ENCODE results near the gene ZNF134. TPM values are rescaled to one million over a fixed set of nuclear protein-coding genes. Genes with fewer than 3 reads are reported as not detected.

ZNF134 gene
- total and polyA plus RNA-seq, 5 experiments from 2014 or later, result 9.6 to 48.1 (median 15.1) TPM

- H3K4me1 Mint-ChIP-seq, result peaks cover 11 to 27% (median 22%) of the 10 kb centered on the region in 4 donors
- H3K36me3 Mint-ChIP-seq, result peaks cover 24 to 46% (median 44%) of the 10 kb centered on the region in 3 donors
- ATAC-seq (peak; percentile 95 to 96), DNase-seq (peak; percentile 70 to 93 (median 78))
- peak within 1 kb of the TSS; percentile 80 to 93 (median 90) for H3K4me3 Mint-ChIP-seq
- peaks cover 0 to 58% (median 48%) of the 10 kb centered on the region in 9 donors for H3K9me3 Mint-ChIP-seq
- POLR2A ChIA-PET, result interaction anchor here (0.6 to 2.1 kb wide), 10 partner anchors 14 to 237 kb away, joined by 3 to 7 read pairs (median 4); partner anchors contain the start of genes TRAPPC2B, ZIK1, ZNF134 and ZNF154
- H3K27me3 Mint-ChIP-seq, result no peaks in the 10 kb centered on the region
- H3K27ac Mint-ChIP-seq, result peak within 1 kb of the TSS in 9 of 10 donors; percentile 35 to 92 (median 78)
These were observed 14.2 kb upstream of the ZNF134 start, which contains the start of gene ZNF530 for GRCh38 chr19:57599761-57600383. Gene ZNF530, plus strand, starts transcription at chr19:57599885. Its CDS starts 4,461 bp downstream, at chr19:57604346.

GRCh38 chr19:57606931-57607330 is 7.1 kb upstream of the ZNF134 start:
- H3K27ac Mint-ChIP-seq, result no peak overlapping the region
- POLR2A ChIA-PET, result no interaction called here
- H3K9me3 Mint-ChIP-seq, result peaks cover 0 to 97% (median 40%) of the 10 kb centered on the region in 9 donors
- peaks cover 44 to 88% (median 46%) of the 10 kb centered on the region in 3 donors for H3K36me3 Mint-ChIP-seq
- H3K27me3 Mint-ChIP-seq, result no peaks in the 10 kb centered on the region
- H3K4me3 Mint-ChIP-seq, result no peak overlapping the region
- no peaks in the 10 kb centered on the region for H3K4me1 Mint-ChIP-seq
- DNase-seq, result no peak
- no peak for ATAC-seq

- H3K27me3 Mint-ChIP-seq, result no peaks in the 10 kb centered on the region
- POLR2A ChIA-PET, result no interaction called here
These were observed 2.9 kb upstream of the ZNF134 start for GRCh38 chr19:57611113-57611512.

GRCh38 chr19:57615346-57615745 is 1.3 kb downstream of the ZNF134 start:
- peak overlapping the region; percentile 86 to 94 (median 92) for H3K4me3 Mint-ChIP-seq
- DNase-seq (no peak), ATAC-seq (no peak)
- no peaks in the 10 kb centered on the region for H3K27me3 Mint-ChIP-seq
- H3K36me3 Mint-ChIP-seq, result peaks cover 61 to 77% (median 63%) of the 10 kb centered on the region in 3 donors
- H3K9me3 Mint-ChIP-seq, result peaks cover 25 to 93% (median 67%) of the 10 kb centered on the region in 9 donors
- POLR2A ChIA-PET, result interaction anchor here (1.2 to 4.8 kb wide), 4 partner anchors 16 to 112 kb away, joined by 5 to 22 read pairs (median 11); partner anchors contain the start of genes ZNF154, ZNF211, ZNF530 and ZNF671
- peaks cover 28 to 41% (median 38%) of the 10 kb centered on the region in 4 donors for H3K4me1 Mint-ChIP-seq
- peak overlapping the region in 8 of 10 donors; percentile 9 to 94 (median 84) for H3K27ac Mint-ChIP-seq

More at GRCh38 chr19:57611113-57611512, 2.9 kb upstream of the ZNF134 start:
- ATAC-seq (no peak), DNase-seq (no peak)
- Mint-ChIP-seq H3K27ac (peak overlapping the region in 1 of 10 donors; percentile 48), H3K9me3 (peaks cover 12 to 88% (median 31%) of the 10 kb centered on the region in 9 donors), H3K4me1 (peaks cover 13 to 24% (median 23%) of the 10 kb centered on the region in 4 donors), H3K4me3 (no peak overlapping the region), H3K36me3 (peaks cover 27 to 72% (median 33%) of the 10 kb centered on the region in 3 donors)

GRCh38 chr19:57620673-57621348 is 6.8 kb downstream of the ZNF134 start:
- POLR2A ChIA-PET, result no interaction called here
- peaks cover 15 to 20% (median 17%) of the 10 kb centered on the region in 4 donors for H3K4me1 Mint-ChIP-seq
- H3K9me3 Mint-ChIP-seq, result peaks cover 20 to 100% (median 60%) of the 10 kb centered on the region in 9 donors
- no peaks in the 10 kb centered on the region for H3K27me3 Mint-ChIP-seq
- DNase-seq, result no peak
- no peak overlapping the region for H3K27ac Mint-ChIP-seq
- H3K36me3 Mint-ChIP-seq, result peaks cover 74 to 91% (median 77%) of the 10 kb centered on the region in 3 donors
- no peak overlapping the region for H3K4me3 Mint-ChIP-seq
- ATAC-seq, result no peak

- no peak for ATAC-seq
These were observed 9.0 kb downstream of the ZNF134 start for GRCh38 chr19:57623091-57623490.

GRCh38 chr19:57632987-57633831 is 19.2 kb downstream of the ZNF134 start, which contains the start of gene ZNF211:
Gene ZNF211, plus strand, starts transcription at chr19:57633168. Its CDS starts 179 bp downstream, at chr19:57633347.
- POLR2A ChIA-PET, result interaction anchor here (0.6 to 3.0 kb wide), 15 partner anchors 15 to 730 kb away, joined by 3 to 22 read pairs (median 4); partner anchors contain the start of genes ZIK1, ZNF134, ZNF154 and ZNF419
- Mint-ChIP-seq H3K9me3 (peaks cover 12 to 62% (median 38%) of the 10 kb centered on the region in 9 donors), H3K4me3 (peak within 1 kb of the TSS; percentile 84 to 97 (median 94)), H3K36me3 (peaks cover 42 to 54% (median 53%) of the 10 kb centered on the region in 3 donors), H3K27ac (peak within 1 kb of the TSS; percentile 78 to 96 (median 94)), H3K4me1 (peaks cover 14 to 29% (median 25%) of the 10 kb centered on the region in 4 donors), H3K27me3 (no peaks in the 10 kb centered on the region)
- DNase-seq (peak; percentile 75 to 94 (median 85)), ATAC-seq (peak; percentile 97 to 99)

More at GRCh38 chr19:57623091-57623490, 9.0 kb downstream of the ZNF134 start:
- peaks cover under 1 to 4% (median 3%) of the 10 kb centered on the region in 4 donors for H3K4me1 Mint-ChIP-seq
- peak overlapping the region in 1 of 10 donors; percentile 33 for H3K27ac Mint-ChIP-seq
- POLR2A ChIA-PET, result no interaction called here
- peaks cover 9 to 99% (median 46%) of the 10 kb centered on the region in 9 donors for H3K9me3 Mint-ChIP-seq
- H3K27me3 Mint-ChIP-seq, result no peaks in the 10 kb centered on the region
- H3K4me3 Mint-ChIP-seq, result no peak overlapping the region
- no peak for DNase-seq
- H3K36me3 Mint-ChIP-seq, result peaks cover 56 to 75% (median 63%) of the 10 kb centered on the region in 3 donors

GRCh38 chr19:57633832-57634131 is 19.7 kb downstream of the ZNF134 start:
- Mint-ChIP-seq H3K27me3 (no peaks in the 10 kb centered on the region), H3K4me1 (peaks cover 14 to 29% (median 25%) of the 10 kb centered on the region in 4 donors), H3K27ac (peak overlapping the region in 9 of 10 donors; percentile 69 to 96 (median 92)), H3K36me3 (peaks cover 48 to 57% (median 54%) of the 10 kb centered on the region in 3 donors), H3K4me3 (peak overlapping the region; percentile 84 to 97 (median 94)), H3K9me3 (peaks cover 18 to 62% (median 38%) of the 10 kb centered on the region in 9 donors)
- no peak for ATAC-seq
- DNase-seq, result no peak
- POLR2A ChIA-PET, result interaction anchor here (1.1 to 3.0 kb wide), 7 partner anchors 18 to 729 kb away, joined by 3 to 22 read pairs (median 12); partner anchors contain the start of genes ZNF134, ZNF154, ZNF497 and ZNF530

GRCh38 chr19:57637379-57637778 is 23.3 kb downstream of the ZNF134 start:
- H3K4me3 Mint-ChIP-seq, result no peak overlapping the region
- no peaks in the 10 kb centered on the region for H3K27me3 Mint-ChIP-seq
- H3K4me1 Mint-ChIP-seq, result peaks cover 14 to 28% (median 24%) of the 10 kb centered on the region in 4 donors
- peaks cover 81 to 84% (median 81%) of the 10 kb centered on the region in 3 donors for H3K36me3 Mint-ChIP-seq
- no peak overlapping the region for H3K27ac Mint-ChIP-seq
- DNase-seq (peak in 1 of 10 donors; percentile 17), ATAC-seq (no peak)
- peaks cover 24 to 86% (median 58%) of the 10 kb centered on the region in 9 donors for H3K9me3 Mint-ChIP-seq
- POLR2A ChIA-PET, result no interaction called here

GRCh38 chr19:57641715-57642234 is 27.7 kb downstream of the ZNF134 start:
- H3K4me3 Mint-ChIP-seq, result peak overlapping the region in 1 of 10 donors; percentile 20
- DNase-seq (no peak), ATAC-seq (no peak)
- H3K27ac Mint-ChIP-seq, result no peak overlapping the region
- no peaks in the 10 kb centered on the region for H3K27me3 Mint-ChIP-seq
- H3K4me1 Mint-ChIP-seq, result no peaks in the 10 kb centered on the region
- H3K9me3 Mint-ChIP-seq, result peaks cover 20 to 99% (median 56%) of the 10 kb centered on the region in 9 donors
- peaks cover 62 to 79% (median 64%) of the 10 kb centered on the region in 3 donors for H3K36me3 Mint-ChIP-seq
- POLR2A ChIA-PET, result no interaction called here

- Mint-ChIP-seq H3K4me1 (no peaks in the 10 kb centered on the region), H3K9me3 (peaks cover 16 to 99% (median 53%) of the 10 kb centered on the region in 9 donors), H3K4me3 (no peak overlapping the region), H3K36me3 (peaks cover 55 to 75% (median 63%) of the 10 kb centered on the region in 3 donors), H3K27ac (no peak overlapping the region), H3K27me3 (no peaks in the 10 kb centered on the region)
- ATAC-seq (no peak), DNase-seq (no peak)
- POLR2A ChIA-PET, result no interaction called here
These were observed 28.5 kb downstream of the ZNF134 start for GRCh38 chr19:57642396-57643046.

All from naive thymus-derived CD8-positive, alpha-beta T cell (primary cell).